GM10266 (cell line): ENCODE results near the gene C3orf22.

Source experiments
- DNase-seq: peaks from one replicate; pipeline ENCODE4 v3.0.0; 2012; ENCODE audit errors: extremely low spot score
- TF ChIP-seq, protein P1 (sequence below): IDR thresholded peaks from 2 replicates; pipeline ENCODE4 v1.5.1; 2012; ENCODE audit warnings: mild to moderate bottlenecking, low read depth; ENCODE audit not compliant: control insufficient read depth, insufficient read depth; ENCODE audit errors: missing control alignments

C3orf22 gene

GRCh38 chr3:126521122-126521891 is 37.4 kb downstream of the C3orf22 start:
- TF ChIP-seq, protein P1, sequence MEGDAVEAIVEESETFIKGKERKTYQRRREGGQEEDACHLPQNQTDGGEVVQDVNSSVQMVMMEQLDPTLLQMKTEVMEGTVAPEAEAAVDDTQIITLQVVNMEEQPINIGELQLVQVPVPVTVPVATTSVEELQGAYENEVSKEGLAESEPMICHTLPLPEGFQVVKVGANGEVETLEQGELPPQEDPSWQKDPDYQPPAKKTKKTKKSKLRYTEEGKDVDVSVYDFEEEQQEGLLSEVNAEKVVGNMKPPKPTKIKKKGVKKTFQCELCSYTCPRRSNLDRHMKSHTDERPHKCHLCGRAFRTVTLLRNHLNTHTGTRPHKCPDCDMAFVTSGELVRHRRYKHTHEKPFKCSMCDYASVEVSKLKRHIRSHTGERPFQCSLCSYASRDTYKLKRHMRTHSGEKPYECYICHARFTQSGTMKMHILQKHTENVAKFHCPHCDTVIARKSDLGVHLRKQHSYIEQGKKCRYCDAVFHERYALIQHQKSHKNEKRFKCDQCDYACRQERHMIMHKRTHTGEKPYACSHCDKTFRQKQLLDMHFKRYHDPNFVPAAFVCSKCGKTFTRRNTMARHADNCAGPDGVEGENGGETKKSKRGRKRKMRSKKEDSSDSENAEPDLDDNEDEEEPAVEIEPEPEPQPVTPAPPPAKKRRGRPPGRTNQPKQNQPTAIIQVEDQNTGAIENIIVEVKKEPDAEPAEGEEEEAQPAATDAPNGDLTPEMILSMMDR = no peak
- DNase-seq = no peak

- no peak for DNase-seq
- TF ChIP-seq, protein P1 = no peak
Observed at GRCh38 chr3:126519506-126520455, 39.0 kb downstream of the C3orf22 start.

DNA sequence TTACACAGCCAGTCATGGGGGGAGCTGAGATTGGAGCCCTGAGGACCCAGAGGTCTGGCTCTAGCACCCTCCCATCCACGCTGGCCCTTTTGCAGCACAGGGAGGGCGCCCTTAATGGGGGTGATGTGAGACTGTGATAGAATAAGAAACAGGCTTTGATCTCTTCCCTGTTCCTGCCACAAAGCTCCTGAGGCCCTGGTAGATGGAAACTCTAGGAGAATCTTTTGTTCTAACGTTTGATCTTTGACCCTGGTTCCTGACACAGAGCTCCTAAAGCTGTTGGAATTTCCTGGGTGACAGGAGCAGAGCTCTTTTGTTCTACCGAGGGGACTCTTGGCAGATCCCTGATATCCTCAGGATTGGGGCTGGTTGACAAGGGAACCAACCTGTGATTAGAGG is 40.0 kb downstream of the C3orf22 start:
- TF ChIP-seq, protein P1 = no peak
- no peak for DNase-seq

DNA sequence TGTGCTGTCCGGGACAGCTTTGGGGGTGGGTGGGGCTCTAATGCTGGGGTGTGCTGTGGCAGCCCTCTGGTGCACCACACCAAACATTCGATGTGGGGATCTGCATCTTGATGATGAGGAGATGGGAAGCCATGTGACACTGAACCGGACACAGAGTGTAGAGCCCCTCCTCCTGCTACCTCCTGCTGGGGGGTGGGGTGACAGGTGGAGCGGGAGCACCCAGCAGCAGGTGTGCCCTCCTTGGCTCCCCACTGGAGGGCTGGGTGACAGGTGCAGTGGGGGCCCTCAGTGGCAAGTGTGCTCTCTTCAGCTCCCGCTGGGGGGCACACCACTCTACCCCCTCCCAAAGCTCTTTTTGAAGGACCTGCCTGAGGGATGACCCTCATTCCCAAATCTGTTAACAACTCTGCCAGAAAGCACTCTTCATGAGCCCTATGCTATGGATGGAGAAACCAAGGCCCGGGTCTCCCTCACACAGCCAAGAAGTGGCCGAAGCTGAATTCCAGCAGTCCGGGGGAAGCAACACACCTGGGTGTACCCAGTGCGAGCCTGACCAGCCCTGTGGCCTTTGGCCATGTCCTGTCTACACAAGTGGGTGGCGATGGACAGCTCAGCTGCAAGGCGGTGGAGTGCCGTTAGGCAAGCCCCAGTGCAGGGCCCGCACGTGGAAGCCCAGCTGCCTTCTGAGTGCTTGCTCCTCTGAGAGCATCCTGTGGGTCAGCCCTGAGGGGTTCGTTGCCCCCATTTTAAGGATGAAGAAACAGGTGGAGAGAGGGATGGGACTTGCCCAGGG is 40.5 kb downstream of the C3orf22 start:
- no peak for DNase-seq
- TF ChIP-seq, protein P1 = no peak

DNA sequence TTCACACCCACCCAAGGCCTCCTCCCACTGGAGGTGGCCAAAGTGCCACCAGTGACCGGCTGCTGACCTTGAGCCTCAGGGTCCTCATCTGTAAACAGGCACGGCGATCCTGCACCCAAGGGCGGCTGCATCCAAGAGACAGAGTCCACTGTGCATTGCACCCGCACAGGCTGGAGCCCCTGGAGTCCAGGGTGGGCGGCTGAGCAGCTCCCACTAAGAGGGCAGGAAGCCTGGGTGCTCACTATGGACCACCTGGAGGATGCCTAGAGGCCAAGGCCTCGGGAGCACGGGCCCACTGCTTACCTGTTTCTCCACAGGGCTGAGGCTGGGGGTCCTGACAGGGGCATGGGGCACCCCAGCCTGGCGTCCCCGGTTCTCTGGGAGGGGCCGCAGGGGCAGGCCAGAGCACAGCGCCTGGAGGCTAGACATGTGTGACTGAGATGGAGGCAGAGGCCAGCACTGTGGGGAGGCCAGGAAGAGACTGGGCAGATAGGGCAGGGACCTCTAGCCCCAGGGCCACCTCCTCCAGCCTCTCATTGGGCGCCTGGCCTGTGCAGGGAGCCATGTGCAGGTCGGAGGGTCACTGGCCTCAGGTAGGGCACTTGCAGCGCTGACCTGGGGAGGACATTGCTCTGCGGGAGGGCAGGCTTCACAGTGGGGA is 41.3 kb downstream of the C3orf22 start, which contains the start of gene UROC1:
TSS of gene UROC1 (minus strand) at position 483 of the 661 bp plus-strand sequence. CDS start at position 429, 54 bp downstream.
- DNase-seq = no peak
- TF ChIP-seq, protein P1 = no peak

- TF ChIP-seq, protein P1 = no peak
- no peak for DNase-seq
Observed at GRCh38 chr3:126516936-126517290, 41.8 kb downstream of the C3orf22 start.
